ENCODE data around the gene CST2. TPM values are rescaled to one million over a fixed set of nuclear protein-coding genes. Genes with fewer than 3 reads are reported as not detected.

The CST2 gene
- total RNA-seq, 2 experiments from 2014 or later, result not detected

DNA sequence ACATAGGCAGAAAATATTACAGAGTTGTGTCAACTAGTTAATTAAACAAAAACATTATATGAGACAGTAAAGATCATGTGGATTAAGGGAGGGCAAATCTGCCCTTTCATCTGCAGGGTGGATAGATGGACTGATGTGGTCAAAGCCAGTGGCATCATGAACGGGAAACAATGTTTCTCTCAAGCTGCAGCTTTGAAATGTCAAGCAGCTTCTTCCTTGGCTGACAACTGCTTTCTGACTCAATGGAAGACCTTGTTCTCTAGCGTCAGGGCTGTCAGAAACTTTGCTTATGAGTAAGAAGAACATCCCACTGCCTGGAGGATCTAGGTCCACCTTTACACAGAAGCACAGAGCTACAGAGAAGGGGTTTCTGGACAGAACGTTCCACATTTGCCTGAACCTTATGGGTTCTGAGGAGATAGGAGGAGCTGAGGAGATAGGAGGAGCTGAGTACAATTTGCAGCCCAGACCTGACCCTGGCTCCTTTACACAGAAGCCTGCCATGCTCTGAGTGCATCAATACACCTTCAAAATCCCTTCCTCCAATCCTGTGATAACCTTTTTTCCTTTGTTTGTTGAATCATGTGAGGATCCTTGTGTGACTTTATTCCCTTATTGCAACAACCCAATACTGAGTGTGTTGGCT is 47.0 kb upstream of the CST2 start:
- TF ChIP-seq, protein P1, sequence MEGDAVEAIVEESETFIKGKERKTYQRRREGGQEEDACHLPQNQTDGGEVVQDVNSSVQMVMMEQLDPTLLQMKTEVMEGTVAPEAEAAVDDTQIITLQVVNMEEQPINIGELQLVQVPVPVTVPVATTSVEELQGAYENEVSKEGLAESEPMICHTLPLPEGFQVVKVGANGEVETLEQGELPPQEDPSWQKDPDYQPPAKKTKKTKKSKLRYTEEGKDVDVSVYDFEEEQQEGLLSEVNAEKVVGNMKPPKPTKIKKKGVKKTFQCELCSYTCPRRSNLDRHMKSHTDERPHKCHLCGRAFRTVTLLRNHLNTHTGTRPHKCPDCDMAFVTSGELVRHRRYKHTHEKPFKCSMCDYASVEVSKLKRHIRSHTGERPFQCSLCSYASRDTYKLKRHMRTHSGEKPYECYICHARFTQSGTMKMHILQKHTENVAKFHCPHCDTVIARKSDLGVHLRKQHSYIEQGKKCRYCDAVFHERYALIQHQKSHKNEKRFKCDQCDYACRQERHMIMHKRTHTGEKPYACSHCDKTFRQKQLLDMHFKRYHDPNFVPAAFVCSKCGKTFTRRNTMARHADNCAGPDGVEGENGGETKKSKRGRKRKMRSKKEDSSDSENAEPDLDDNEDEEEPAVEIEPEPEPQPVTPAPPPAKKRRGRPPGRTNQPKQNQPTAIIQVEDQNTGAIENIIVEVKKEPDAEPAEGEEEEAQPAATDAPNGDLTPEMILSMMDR (IDR thresholded peaks at IDR 0.05), result no peak
- no peaks in the 10 kb centered on the region for H3K36me3 ChIP-seq (ENCODE audit: insufficient read depth, low read length)
- no peaks in the 10 kb centered on the region for H3K9me3 ChIP-seq (ENCODE audit: control insufficient read depth in 1 of 2, insufficient read depth in 1 of 2, low read length in 2 of 2)
- ChIA-PET CTCF (no interaction called here), POLR2A (interaction anchor here (1.2 to 2.0 kb wide), 3 partner anchors 14 to 38 kb away, joined by 4 read pairs; no protein-coding TSS in a partner anchor)
- Mint-ChIP-seq H3K4me3 (peak overlapping the region; percentile 78), H3K9me3 (no peaks in the 10 kb centered on the region), H3K36me3 (ENCODE audit: low read depth) (no peaks in the 10 kb centered on the region), H3K27me3 (no peaks in the 10 kb centered on the region), H3K27ac (peak overlapping the region; percentile 87), H3K4me1 (ENCODE audit: low read depth) (peaks cover 36% of the 10 kb centered on the region)
- peaks cover 21% of the 10 kb centered on the region for H3K4me1 ChIP-seq (ENCODE audit: insufficient read depth, low read length)
- no peak overlapping the region for H3K4me3 ChIP-seq (ENCODE audit: low read length)
- no peaks in the 10 kb centered on the region for H3K27me3 ChIP-seq (ENCODE audit: control insufficient read depth in 1 of 2, insufficient read depth in 2 of 2, low read length in 2 of 2)
- ATAC-seq (ENCODE audit: poor library complexity), result peak; percentile 72
- peak in 2 of 14 experiments; percentile 19 to 41 for DNase-seq
- no peak overlapping the region for H3K27ac ChIP-seq (ENCODE audit: low read depth in 1 of 2, low read length in 2 of 2)
- intact Hi-C loops (cut with DNase I, micrococcal nuclease), result loop anchor here in 1 of 2 experiments (2.0 kb wide), 1 partner anchor 21 kb away; no protein-coding TSS in a partner anchor

DNA sequence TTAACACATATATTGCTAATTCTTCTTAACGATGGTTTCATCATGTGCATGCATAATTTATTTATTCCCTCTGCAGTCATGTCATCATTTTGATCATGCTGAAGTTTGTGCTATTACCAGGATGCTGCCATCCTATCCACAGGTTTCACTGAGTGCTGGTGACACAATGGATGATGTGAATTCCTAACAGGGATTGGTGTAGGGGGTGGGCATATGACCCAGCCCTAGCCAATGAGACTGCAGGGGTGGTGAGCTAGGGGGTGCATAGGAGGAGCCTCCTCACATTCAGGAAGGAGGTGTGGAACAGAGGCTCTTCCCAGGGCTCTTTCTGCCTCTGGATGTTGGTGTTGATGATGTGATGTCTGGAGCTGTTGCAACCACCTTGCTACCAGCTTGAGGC is 45.5 kb upstream of the CST2 start:
- Histone ChIP-seq H3K36me3 (ENCODE audit: insufficient read depth, low read length) (no peaks in the 10 kb centered on the region), H3K4me1 (ENCODE audit: insufficient read depth, low read length) (peaks cover 21% of the 10 kb centered on the region), H3K9me3 (ENCODE audit: control insufficient read depth in 1 of 2, insufficient read depth in 1 of 2, low read length in 2 of 2) (no peaks in the 10 kb centered on the region), H3K4me3 (ENCODE audit: low read length) (no peak overlapping the region), H3K27ac (ENCODE audit: low read depth in 1 of 2, low read length in 2 of 2) (no peak overlapping the region), H3K27me3 (ENCODE audit: control insufficient read depth in 1 of 2, insufficient read depth in 2 of 2, low read length in 2 of 2) (peaks cover 0 to 3% of the 10 kb centered on the region in 2 experiments)
- TF ChIP-seq, protein P1 (IDR thresholded peaks at IDR 0.05), result no peak
- ATAC-seq (ENCODE audit: poor library complexity) (no peak), DNase-seq (no peak)
- intact Hi-C loops (cut with DNase I, micrococcal nuclease), result no loop called here
- ChIA-PET POLR2A (interaction anchor here (1.3 kb wide), 1 partner anchor 36 kb away, joined by 4 read pairs; no protein-coding TSS in a partner anchor), CTCF (no interaction called here)
- Mint-ChIP-seq H3K27me3 (peaks cover 5% of the 10 kb centered on the region), H3K36me3 (ENCODE audit: low read depth) (no peaks in the 10 kb centered on the region), H3K4me3 (no peak overlapping the region), H3K27ac (peak overlapping the region; percentile 87), H3K4me1 (ENCODE audit: low read depth) (peaks cover 36% of the 10 kb centered on the region), H3K9me3 (no peaks in the 10 kb centered on the region)

- Histone ChIP-seq H3K27me3 (ENCODE audit: control insufficient read depth in 1 of 2, insufficient read depth in 2 of 2, low read length in 2 of 2) (peaks cover 0 to 4% of the 10 kb centered on the region in 2 experiments), H3K4me1 (ENCODE audit: insufficient read depth, low read length) (peaks cover 21% of the 10 kb centered on the region), H3K4me3 (ENCODE audit: low read length) (no peak overlapping the region), H3K36me3 (ENCODE audit: insufficient read depth, low read length) (no peaks in the 10 kb centered on the region), H3K27ac (ENCODE audit: low read depth in 1 of 2, low read length in 2 of 2) (no peak overlapping the region), H3K9me3 (ENCODE audit: control insufficient read depth in 1 of 2, insufficient read depth in 1 of 2, low read length in 2 of 2) (no peaks in the 10 kb centered on the region)
- intact Hi-C loops (cut with DNase I, micrococcal nuclease), result no loop called here
- ATAC-seq (ENCODE audit: poor library complexity) (no peak), DNase-seq (no peak)
- Mint-ChIP-seq H3K4me1 (ENCODE audit: low read depth) (peaks cover 36% of the 10 kb centered on the region), H3K36me3 (ENCODE audit: low read depth) (no peaks in the 10 kb centered on the region), H3K27me3 (peaks cover 5% of the 10 kb centered on the region), H3K27ac (no peak overlapping the region), H3K9me3 (no peaks in the 10 kb centered on the region), H3K4me3 (no peak overlapping the region)
- POLR2A ChIA-PET, result no interaction called here
- TF ChIP-seq, protein P1 (IDR thresholded peaks at IDR 0.05), result no peak
- CTCF ChIA-PET, result no interaction called here
Observed at GRCh38 chr20:23870461-23870860, 43.9 kb upstream of the CST2 start.
